ENCODE measurements around the gene NCOA1.
"Not testable (repeated sequence)": the region's sequence is repeated elsewhere in the genome, so short reads cannot be mapped to it uniquely, and the experiment has no call there.

The NCOA1 gene

GRCh38 chr2:24490690-24491541, at the start of gene NCOA1:
Gene NCOA1 (plus strand): TSS chr2:24491254. CDS start chr2:24658678, 167,424 bp downstream.
- DNase-seq: peak; percentile 94

- no peak for DNase-seq
Measured at GRCh38 chr2:24448797-24449196, 42.3 kb upstream of the NCOA1 start.

GRCh38 chr2:24449344-24449743, 41.7 kb upstream of the NCOA1 start:
- DNase-seq: no peak

- DNase-seq: no peak
Measured at GRCh38 chr2:24451805-24452501, 39.1 kb upstream of the NCOA1 start.

- no peak for DNase-seq
Measured at GRCh38 chr2:24452502-24452885, 38.6 kb upstream of the NCOA1 start.

- DNase-seq: no peak
Measured at GRCh38 chr2:24453379-24454073, 37.5 kb upstream of the NCOA1 start.

- no peak for DNase-seq
Measured at GRCh38 chr2:24454294-24454693, 36.8 kb upstream of the NCOA1 start.

- peak; percentile 35 for DNase-seq
Measured at GRCh38 chr2:24456599-24457556, 34.2 kb upstream of the NCOA1 start.

GRCh38 chr2:24457696-24458386, 33.2 kb upstream of the NCOA1 start:
- DNase-seq: no peak

GRCh38 chr2:24459224-24460161, 31.6 kb upstream of the NCOA1 start:
- no peak for DNase-seq

- DNase-seq: no peak
Measured at GRCh38 chr2:24461685-24462084, 29.4 kb upstream of the NCOA1 start.

- DNase-seq: no peak
Measured at GRCh38 chr2:24463271-24463670, 27.8 kb upstream of the NCOA1 start.

GRCh38 chr2:24466871-24467870, 23.9 kb upstream of the NCOA1 start:
- DNase-seq: no peak

- not testable (repeated sequence) for DNase-seq
Measured at GRCh38 chr2:24468453-24468852, 22.6 kb upstream of the NCOA1 start.

GRCh38 chr2:24469148-24469650, 21.9 kb upstream of the NCOA1 start:
- no peak for DNase-seq

GRCh38 chr2:24471662-24472061, 19.4 kb upstream of the NCOA1 start:
- no peak for DNase-seq

GRCh38 chr2:24472416-24472815, 18.6 kb upstream of the NCOA1 start:
- no peak for DNase-seq

GRCh38 chr2:24473626-24474025, 17.4 kb upstream of the NCOA1 start:
- DNase-seq: no peak

- DNase-seq: no peak
Measured at GRCh38 chr2:24474053-24474452, 17.0 kb upstream of the NCOA1 start.

All from activated CD4-positive, alpha-beta T cell treated with anti-CD3 and anti-CD28 coated beads for 48 hours (primary cell).